ENCODE results near the gene CTDP1. TPM values are rescaled to one million over a fixed set of nuclear protein-coding genes. Genes with fewer than 3 reads are reported as not detected.

The CTDP1 gene
- total and polyA plus RNA-seq, 9 of the 15 experiments (the other 6 are each of a cell fraction or from before 2014, with no cell fraction given): 0.07 to 19.2 (median 4.0) TPM

DNA sequence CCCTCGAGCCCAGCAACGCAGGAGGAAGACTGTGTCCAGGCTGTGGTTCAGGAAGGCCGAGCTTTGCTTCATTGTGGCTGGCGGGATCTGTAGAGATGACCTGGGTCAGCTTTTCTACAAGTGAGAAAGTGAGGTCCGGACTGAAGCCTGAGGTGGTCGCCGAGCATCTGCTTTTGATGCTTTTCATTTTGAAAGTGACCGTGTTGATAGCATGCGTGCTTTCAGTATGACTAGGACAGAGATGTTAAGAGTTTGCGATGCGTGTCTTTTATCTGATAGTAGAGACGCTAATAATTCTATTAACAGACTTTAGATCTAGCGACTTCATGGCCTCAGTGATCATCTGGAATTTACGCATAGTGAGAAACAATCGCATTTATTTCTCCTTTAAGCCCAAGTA is 28.1 kb downstream of the CTDP1 start (continued):
- TF ChIP-seq, protein P1, sequence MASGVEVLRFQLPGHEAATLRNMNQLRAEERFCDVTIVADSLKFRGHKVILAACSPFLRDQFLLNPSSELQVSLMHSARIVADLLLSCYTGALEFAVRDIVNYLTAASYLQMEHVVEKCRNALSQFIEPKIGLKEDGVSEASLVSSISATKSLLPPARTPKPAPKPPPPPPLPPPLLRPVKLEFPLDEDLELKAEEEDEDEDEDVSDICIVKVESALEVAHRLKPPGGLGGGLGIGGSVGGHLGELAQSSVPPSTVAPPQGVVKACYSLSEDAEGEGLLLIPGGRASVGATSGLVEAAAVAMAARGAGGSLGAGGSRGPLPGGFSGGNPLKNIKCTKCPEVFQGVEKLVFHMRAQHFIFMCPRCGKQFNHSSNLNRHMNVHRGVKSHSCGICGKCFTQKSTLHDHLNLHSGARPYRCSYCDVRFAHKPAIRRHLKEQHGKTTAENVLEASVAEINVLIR (CRISPR knock-in tag; IDR thresholded peaks at IDR 0.05): no peak
- TF ChIP-seq, protein P2, sequence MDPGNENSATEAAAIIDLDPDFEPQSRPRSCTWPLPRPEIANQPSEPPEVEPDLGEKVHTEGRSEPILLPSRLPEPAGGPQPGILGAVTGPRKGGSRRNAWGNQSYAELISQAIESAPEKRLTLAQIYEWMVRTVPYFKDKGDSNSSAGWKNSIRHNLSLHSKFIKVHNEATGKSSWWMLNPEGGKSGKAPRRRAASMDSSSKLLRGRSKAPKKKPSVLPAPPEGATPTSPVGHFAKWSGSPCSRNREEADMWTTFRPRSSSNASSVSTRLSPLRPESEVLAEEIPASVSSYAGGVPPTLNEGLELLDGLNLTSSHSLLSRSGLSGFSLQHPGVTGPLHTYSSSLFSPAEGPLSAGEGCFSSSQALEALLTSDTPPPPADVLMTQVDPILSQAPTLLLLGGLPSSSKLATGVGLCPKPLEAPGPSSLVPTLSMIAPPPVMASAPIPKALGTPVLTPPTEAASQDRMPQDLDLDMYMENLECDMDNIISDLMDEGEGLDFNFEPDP (CRISPR knock-in tag; IDR thresholded peaks at IDR 0.05): no peak

DNA sequence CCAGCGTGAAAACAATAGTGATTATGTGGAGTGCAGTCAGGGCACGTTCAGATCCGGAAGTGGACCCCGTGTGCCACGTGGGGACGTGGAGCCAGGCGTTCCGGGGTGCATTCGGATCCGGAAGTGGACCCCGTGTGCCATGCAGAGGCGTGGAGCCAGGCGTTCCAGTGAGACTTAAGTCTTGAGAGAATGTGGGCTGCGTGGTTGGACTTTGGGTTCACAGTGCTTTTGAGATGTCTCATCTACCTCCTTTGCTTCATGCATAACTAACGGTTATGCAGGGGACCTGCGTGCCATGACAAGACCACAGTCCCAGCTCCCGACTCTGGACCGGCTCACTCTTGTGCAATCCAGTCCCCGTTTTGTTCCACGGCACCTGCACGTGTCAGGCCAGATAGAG is 28.8 kb downstream of the CTDP1 start:
- CTCF ChIA-PET (ENCODE audit: low intra/inter-chr PET ratio): no interaction called here
- H2AFZ ChIP-seq (ENCODE audit: low read depth, low read length): no peak overlapping the region
- no peaks in the 10 kb centered on the region for H3K79me2 ChIP-seq (ENCODE audit: control insufficient read depth, insufficient read depth, low read length)
- H3K4me3 ChIP-seq: no peak overlapping the region
- no peak for ATAC-seq
- H3K27me3 ChIP-seq (ENCODE audit: control insufficient read depth in 2 of 2, insufficient read depth in 2 of 2, low read length in 2 of 2): no peaks in the 10 kb centered on the region
- TF ChIP-seq MEF2D (tag; conservative IDR thresholded peaks at IDR 0.05; ENCODE audit: low read depth): no peak
- TF ChIP-seq, protein P3, sequence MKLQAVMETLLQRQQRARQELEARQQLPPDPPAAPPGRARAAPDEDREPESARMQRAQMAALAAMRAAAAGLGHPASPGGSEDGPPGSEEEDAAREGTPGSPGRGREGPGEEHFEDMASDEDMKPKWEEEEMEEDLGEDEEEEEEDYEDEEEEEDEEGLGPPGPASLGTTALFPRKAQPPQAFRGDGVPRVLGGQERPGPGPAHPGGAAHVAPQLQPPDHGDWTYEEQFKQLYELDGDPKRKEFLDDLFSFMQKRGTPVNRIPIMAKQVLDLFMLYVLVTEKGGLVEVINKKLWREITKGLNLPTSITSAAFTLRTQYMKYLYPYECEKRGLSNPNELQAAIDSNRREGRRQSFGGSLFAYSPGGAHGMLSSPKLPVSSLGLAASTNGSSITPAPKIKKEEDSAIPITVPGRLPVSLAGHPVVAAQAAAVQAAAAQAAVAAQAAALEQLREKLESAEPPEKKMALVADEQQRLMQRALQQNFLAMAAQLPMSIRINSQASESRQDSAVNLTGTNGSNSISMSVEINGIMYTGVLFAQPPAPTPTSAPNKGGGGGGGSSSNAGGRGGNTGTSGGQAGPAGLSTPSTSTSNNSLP (IDR thresholded peaks at IDR 0.05; ENCODE audit: borderline replicate concordance, low read depth, low read length): no peak
- TF ChIP-seq PHTF2 (CRISPR knock-in tag; IDR thresholded peaks at IDR 0.05): no peak
- TF ChIP-seq, protein P4, sequence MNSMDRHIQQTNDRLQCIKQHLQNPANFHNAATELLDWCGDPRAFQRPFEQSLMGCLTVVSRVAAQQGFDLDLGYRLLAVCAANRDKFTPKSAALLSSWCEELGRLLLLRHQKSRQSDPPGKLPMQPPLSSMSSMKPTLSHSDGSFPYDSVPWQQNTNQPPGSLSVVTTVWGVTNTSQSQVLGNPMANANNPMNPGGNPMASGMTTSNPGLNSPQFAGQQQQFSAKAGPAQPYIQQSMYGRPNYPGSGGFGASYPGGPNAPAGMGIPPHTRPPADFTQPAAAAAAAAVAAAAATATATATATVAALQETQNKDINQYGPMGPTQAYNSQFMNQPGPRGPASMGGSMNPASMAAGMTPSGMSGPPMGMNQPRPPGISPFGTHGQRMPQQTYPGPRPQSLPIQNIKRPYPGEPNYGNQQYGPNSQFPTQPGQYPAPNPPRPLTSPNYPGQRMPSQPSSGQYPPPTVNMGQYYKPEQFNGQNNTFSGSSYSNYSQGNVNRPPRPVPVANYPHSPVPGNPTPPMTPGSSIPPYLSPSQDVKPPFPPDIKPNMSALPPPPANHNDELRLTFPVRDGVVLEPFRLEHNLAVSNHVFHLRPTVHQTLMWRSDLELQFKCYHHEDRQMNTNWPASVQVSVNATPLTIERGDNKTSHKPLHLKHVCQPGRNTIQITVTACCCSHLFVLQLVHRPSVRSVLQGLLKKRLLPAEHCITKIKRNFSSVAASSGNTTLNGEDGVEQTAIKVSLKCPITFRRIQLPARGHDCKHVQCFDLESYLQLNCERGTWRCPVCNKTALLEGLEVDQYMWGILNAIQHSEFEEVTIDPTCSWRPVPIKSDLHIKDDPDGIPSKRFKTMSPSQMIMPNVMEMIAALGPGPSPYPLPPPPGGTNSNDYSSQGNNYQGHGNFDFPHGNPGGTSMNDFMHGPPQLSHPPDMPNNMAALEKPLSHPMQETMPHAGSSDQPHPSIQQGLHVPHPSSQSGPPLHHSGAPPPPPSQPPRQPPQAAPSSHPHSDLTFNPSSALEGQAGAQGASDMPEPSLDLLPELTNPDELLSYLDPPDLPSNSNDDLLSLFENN (IDR thresholded peaks at IDR 0.05; ENCODE audit: low read depth in 2 of 2, low read length in 2 of 2): no peak
- TF ChIP-seq ZNF212 (CRISPR knock-in tag; IDR thresholded peaks at IDR 0.05): no peak
- TF ChIP-seq GATA2 (CRISPR knock-in tag; IDR thresholded peaks at IDR 0.05): no peak
- TF ChIP-seq, protein P5, sequence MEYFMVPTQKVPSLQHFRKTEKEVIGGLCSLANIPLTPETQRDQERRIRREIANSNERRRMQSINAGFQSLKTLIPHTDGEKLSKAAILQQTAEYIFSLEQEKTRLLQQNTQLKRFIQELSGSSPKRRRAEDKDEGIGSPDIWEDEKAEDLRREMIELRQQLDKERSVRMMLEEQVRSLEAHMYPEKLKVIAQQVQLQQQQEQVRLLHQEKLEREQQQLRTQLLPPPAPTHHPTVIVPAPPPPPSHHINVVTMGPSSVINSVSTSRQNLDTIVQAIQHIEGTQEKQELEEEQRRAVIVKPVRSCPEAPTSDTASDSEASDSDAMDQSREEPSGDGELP (CRISPR knock-in tag; IDR thresholded peaks at IDR 0.05; ENCODE audit: borderline replicate concordance): no peak
- TF ChIP-seq FOXJ3 (CRISPR knock-in tag; IDR thresholded peaks at IDR 0.05): no peak
- TF ChIP-seq ZNF224 (CRISPR knock-in tag; IDR thresholded peaks at IDR 0.05): no peak
- POLR2A ChIA-PET: no interaction called here
- no TSS peak for BruUV-seq (replicated peaks)
- intact Hi-C loops (cut with micrococcal nuclease): no loop called here
- DNase-seq (ENCODE audit: extremely low read depth in 1 of 4, low spot score in 3 of 4): no peak
- no peak for FAIRE-seq
- H3K9ac ChIP-seq (ENCODE audit: insufficient read depth in 1 of 2, low read depth in 2 of 2, low read length in 2 of 2): no peak overlapping the region
- H3K9me1 ChIP-seq (ENCODE audit: control insufficient read depth, insufficient read depth, low read length): no peaks in the 10 kb centered on the region
- peaks cover 35% of the 10 kb centered on the region; the same call in 2 of the 3 replicates for H3K36me3 ChIP-seq (ENCODE audit: control insufficient read depth, insufficient read depth, low read length)
- H3K27ac ChIP-seq (ENCODE audit: extremely low read depth, low read depth, low read length): no peak overlapping the region
- H3K4me1 ChIP-seq (replicated peaks in 1 of 2; ENCODE audit: control insufficient read depth in 2 of 2, insufficient read depth in 2 of 2, low read length in 2 of 2): no peaks in the 10 kb centered on the region
- no peaks in the 10 kb centered on the region for H3K9me3 ChIP-seq (replicated peaks; ENCODE audit: control insufficient read depth, insufficient read depth, low read depth, low read length)
- in situ Hi-C loops (cut with MboI): no loop called here
- no peaks in the 10 kb centered on the region for H4K20me1 ChIP-seq (replicated peaks; ENCODE audit: control insufficient read depth, insufficient read depth, low read length)
- H3K4me2 ChIP-seq (ENCODE audit: insufficient read depth, low read length): no peak overlapping the region
- 97% methylated on average over 5 of the region's 21 CpGs for WGBS (ENCODE audit: insufficient coverage, low coverage, missing lambda C conversion rate)
